HG02973 (cell line): ENCODE data around the gene CHMP1A.

Source experiments
- ATAC-seq: cut with Tn5 transposase; IDR thresholded peaks from one replicate; pipeline ENCODE4 v1.9.1; 2021; ENCODE audit warnings: moderate library complexity; ENCODE audit not compliant: unreplicated experiment

Gene CHMP1A

DNA sequence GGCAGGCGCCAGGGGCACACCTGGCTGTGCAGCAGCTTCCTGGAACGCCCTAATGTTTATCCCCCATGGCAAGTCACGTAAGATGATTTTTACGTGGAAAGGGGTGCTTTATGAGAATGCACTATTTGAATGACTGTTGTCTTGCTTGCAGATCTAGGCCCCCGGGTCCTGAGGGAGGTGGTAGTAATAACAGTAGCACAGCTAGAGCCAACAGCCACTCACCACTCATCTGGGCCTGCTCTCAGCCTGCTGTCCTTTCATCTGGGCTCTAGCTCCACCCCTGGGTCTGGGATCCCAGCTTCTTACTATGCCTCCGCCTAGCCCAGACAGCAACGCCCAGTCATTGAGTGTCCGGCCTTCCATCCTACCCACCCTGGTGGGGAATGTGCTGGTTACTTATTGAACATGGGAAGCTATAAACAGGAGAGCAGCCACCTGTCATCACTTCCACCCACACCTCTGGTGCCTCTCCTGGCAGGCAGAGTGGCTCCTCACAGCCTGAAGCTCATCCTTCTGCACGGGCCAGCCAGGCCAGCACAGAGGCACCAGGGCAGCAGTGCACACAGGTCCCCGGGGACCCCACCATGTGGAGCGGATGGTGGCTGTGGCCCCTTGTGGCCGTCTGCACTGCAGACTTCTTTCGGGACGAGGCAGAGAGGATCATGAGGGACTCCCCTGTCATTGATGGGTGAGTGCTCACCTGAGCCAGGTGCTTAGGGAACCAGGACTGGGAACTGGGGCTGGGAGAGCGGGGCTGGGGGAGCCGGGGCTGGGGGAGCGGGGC is 27.5 kb downstream of the CHMP1A start:
- ATAC-seq = no peak

- no peak for ATAC-seq
Measured at GRCh38 chr16:89624777-89625761, 32.4 kb downstream of the CHMP1A start.

DNA sequence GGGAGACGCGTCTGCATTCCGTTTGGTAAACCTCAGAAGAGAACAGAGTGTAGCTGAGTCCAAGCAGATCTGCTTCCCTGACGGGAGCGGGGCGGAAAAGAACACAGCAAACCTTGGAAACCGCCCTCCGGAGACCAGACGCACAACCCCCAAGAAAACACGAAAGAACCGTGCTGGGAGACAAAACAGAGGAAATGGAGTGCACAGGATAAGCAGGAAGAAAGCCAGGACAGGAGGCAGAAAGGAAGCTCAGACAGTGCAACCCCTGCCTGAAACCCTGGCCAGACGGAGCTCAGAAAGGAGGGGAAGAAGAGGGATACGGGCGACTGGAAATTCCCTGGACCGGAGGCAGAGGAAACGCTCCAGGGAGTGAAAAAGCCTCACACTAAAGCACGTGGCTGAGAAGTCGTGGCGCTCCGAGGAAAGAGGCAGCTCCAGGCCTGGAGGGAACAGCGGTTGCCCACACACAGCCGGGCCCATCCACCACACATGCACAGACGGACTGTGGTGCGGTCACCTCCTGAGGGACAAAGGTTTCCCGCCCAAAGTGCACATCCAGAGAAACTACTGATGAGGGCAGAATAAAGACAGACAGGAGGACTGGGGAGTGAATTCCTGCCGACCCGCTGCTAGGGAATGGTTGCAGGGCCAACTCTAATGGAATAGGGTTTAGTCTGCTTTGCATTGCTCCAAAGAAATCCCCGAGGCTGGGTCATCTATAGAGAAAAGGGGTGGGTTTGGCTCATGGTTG is 33.8 kb downstream of the CHMP1A start:
- no peak for ATAC-seq

GRCh38 chr16:89621698-89622409 is 35.7 kb downstream of the CHMP1A start:
- ATAC-seq = no peak

DNA sequence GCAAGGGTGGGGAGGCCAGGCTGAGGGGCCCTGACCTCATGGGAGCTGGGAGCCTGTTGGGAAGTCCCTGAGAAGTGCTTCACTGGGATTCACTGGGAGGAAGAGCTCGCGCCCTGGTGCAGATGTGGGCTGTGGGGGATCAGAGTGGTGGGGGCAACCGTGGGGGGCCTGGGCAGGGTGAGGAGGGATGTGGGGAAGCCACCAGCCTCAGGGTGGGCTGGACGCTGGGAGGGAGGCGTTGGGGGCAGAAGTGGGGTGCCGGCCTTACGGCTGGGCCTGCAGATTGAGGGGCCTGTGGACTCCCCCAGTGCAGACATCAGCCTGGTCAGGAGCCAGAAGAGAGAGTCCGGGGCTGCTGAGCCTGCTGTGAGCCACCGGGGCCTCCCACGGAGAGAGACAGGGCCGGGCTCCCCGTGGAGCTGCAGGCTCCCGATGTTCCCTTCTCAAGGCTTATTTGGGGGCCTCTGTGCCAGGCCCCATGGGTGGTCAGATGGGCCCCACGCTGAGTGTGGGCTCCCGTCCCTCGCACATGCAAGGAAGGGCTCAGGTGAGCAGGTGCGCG is 36.3 kb downstream of the CHMP1A start:
- no peak for ATAC-seq

- ATAC-seq = no peak
Measured at GRCh38 chr16:89620406-89620841, 37.1 kb downstream of the CHMP1A start.

DNA sequence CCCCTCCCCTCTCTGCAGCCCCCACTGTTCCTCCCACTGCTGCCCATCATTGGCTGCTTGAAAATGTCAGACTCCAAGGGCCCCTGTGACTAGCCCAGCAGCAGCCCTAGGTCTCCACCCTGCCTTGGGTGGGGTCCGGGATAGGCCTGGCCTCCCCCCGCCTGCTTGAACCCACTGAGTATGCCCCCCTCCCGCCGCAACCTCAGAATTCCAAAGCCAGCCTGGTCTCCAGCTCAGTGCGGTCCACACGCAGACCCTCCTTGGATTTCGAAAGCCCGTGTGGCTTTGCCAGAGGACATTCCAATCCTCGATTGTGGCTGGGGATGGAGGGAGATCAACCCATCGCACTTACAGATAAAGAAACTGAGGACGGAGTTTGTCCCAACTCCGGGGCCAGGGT is 37.7 kb downstream of the CHMP1A start:
- ATAC-seq = no peak

DNA sequence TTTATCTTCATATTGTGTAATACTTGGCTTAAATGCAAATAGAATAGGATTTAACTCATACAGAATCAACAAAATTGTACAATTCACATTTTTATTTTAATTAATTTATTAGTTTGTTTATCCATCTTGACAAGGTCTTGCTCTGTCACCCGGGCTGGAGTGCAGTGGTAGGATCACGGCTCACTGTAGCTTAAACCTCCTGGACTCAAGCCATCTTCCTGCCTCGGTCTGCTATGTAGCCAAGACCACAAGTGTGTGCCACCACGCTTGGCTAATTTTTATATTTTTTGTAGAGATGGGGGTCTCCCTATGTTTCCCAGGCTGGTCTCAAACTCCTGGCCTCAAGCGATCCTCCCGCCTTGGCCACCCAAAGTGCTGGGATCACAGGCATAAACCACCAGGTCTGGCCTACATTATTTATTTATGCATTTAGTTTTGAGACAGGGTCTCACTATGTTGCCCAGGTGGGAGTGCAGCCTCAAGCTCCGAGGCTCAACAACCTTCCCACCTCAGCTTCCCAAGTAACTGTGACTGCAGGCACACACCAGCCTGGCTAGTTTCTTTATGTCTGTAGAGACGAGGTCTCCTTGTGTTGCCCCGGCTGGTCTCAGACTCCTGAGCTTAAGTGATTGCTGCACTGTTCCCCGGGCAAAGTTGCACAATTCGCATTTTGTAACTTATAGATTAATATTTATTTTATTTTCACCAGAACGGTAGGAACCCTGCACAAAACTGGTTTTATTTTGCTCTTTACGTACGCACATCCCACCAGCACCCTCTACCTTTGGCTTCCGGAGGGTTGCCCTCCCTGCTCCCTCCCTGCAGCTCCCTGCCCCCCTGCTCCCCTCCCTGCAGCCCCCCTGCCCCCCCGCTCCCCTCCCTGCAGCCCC is 39.2 kb downstream of the CHMP1A start:
- no peak for ATAC-seq

DNA sequence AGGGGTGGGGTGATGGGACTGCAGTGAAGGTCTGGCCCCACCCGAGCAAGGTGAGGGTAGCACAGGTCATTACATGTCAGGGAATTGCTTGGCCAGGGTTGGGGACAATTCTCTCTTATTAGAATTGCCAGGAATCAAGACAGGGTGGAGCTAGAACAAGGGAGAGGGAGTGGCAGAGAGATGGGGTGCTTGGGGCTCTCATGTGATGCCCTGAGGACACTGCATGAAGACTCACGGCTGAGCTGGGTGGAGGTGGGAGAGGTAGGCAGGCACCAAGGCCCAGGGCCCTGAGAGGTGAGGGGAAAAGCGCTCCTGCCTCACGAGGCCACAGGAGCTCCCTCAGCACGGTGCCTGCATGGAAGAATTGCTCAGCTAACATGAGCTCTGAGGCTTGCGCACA is 40.5 kb downstream of the CHMP1A start:
- no peak for ATAC-seq

GRCh38 chr16:89616623-89617022 is 40.9 kb downstream of the CHMP1A start:
- ATAC-seq = no peak

DNA sequence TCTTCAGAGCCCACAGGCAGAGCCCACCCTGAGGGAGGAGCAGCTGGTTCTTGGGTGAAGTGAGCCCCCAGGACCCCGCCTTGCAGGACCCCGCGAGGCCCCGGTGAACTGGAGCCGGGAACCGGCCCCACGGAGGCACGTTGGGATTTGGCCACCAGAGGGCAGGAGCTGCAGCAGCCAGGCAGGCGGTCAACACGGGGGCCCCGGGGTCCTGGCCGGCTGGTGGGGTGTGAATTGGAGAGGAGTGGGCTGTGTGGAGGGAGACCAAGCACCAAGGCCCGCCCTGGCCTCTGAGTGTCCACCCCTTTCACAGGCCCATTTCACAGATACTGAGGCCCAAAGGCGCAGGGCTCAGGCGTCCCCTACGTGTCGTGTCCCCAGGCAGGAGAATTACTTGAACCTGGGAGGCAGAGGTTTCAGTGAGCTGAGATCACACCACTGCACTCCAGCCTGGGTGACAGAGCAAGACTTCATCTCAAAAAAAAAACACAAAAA is 41.9 kb downstream of the CHMP1A start:
- no peak for ATAC-seq

- ATAC-seq = no peak
Measured at GRCh38 chr16:89615176-89615575, 42.3 kb downstream of the CHMP1A start.

DNA sequence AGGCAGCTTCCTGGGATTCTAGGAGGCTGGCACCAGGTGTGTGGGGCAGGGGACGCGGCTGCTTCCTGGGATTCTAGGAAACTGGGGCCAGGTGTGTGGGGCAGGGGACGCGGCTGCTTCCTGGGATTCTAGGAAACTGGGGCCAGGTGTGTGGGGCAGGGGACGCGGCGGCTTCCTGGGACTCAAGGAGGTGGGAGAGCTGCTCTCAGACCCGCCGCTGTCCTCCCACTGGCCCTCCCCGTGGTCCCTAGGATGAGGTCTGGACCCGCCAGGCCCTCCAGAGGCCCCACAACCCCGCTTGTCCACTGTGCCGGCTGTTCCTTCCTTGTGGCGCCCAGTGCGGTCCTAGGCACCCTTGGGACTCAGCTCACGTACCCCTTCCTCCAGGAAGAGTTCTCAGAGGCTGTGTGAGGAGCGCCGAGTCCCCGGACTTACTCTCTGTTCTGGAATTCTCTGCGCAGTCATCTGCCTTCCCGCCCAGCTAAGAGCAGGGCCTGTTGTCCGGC is 43.5 kb downstream of the CHMP1A start:
- no peak for ATAC-seq

GRCh38 chr16:89613231-89613953 is 44.1 kb downstream of the CHMP1A start, which contains the start of gene DPEP1:
Gene DPEP1 (plus strand): TSS chr16:89613642. CDS start chr16:89630411, 16,769 bp downstream.
- ATAC-seq = no peak

- no peak for ATAC-seq
Measured at GRCh38 chr16:89612415-89613166, 44.9 kb downstream of the CHMP1A start.

- ATAC-seq = no peak
Measured at GRCh38 chr16:89610108-89610453, 47.4 kb downstream of the CHMP1A start.

GRCh38 chr16:89607937-89608740 is 49.4 kb downstream of the CHMP1A start:
- no peak for ATAC-seq
